Measurements from ENCODE around the gene ALPG.
"Not testable (repeated sequence)": the region's sequence is repeated elsewhere in the genome, so short reads cannot be mapped to it uniquely, and the experiment has no call there.

ALPG gene

DNA sequence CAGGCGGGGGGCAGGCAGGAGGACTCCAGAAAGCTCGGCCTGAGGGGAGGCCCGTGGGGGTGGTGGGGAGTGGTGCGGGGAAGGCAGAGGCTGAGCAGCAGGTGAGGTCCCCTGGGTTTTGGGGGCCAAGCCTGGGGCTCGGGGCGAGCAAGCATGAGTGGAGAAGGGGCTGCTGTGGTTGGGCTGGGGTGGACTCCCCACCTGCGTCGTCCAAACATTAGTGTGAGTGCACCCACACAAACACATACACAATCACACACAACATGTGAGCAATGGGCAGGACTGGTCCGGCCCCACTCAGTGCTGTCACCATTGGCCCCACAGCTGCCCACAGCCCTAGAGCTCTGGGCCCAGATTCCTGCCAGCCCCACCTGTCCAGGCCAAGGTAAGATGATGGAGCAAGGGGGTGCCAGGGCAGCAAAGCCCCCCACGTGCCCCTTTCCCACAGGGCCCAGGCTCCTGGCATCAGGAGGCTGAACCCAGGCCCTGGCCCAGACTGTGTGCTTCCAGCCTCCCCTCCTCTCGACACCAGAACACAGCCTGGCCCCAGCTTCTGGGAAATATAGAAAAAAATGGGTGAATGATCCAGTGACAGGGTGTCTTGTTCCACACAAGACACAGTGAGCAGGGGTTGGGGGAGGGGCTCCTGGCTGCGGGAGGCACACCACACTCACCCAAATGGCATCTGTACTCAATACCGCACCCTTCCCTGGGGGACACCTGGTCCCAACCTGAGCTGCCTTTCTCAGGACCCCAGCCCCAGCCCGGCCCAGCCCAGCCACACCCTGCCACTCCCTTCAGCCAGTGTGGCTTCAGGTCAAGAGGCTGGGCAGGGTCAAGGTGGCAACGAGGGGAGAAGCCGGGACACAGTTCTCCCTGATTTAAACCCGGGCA is 28.6 kb upstream of the ALPG start:
- DNase-seq: no peak

- not testable (repeated sequence) for DNase-seq
These were observed 27.9 kb upstream of the ALPG start, which contains the start of gene ALPP for GRCh38 chr2:232378735-232379151. ALPP (plus strand) TSS chr2:232378751; CDS start chr2:232378803, 52 bp downstream.

DNA sequence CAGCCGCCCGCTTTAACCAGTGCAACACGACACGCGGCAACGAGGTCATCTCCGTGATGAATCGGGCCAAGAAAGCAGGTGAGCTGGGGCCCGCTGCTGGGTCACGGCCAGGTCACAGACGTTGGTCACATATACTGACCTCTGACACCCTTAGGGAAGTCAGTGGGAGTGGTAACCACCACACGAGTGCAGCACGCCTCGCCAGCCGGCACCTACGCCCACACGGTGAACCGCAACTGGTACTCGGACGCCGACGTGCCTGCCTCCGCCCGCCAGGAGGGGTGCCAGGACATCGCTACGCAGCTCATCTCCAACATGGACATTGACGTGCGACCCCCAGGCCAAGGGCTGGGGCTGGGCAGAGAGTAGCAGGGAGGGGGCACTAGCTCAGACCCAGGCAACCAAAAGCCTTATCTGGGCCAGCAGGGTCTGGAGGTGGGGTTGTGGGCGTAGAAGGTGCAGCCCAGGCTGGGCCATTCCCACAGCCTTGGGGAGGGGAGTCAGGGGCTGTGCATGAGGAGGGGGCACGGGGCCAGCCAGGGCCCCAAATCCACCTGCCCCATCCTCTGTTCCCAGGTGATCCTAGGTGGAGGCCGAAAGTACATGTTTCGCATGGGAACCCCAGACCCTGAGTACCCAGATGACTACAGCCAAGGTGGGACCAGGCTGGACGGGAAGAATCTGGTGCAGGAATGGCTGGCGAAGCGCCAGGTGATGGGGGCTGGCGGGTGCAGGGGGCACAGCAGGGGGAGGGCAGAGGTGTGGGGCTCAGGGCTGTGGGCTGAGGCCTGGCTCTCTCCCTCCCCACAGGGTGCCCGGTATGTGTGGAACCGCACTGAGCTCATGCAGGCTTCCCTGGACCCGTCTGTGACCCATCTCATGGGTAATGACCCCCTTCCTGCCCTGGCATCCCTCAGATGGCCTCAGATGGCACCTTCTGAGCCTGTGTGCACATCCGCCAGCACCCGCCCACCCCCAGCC is 26.7 kb upstream of the ALPG start:
- DNase-seq: not testable (repeated sequence)

DNA sequence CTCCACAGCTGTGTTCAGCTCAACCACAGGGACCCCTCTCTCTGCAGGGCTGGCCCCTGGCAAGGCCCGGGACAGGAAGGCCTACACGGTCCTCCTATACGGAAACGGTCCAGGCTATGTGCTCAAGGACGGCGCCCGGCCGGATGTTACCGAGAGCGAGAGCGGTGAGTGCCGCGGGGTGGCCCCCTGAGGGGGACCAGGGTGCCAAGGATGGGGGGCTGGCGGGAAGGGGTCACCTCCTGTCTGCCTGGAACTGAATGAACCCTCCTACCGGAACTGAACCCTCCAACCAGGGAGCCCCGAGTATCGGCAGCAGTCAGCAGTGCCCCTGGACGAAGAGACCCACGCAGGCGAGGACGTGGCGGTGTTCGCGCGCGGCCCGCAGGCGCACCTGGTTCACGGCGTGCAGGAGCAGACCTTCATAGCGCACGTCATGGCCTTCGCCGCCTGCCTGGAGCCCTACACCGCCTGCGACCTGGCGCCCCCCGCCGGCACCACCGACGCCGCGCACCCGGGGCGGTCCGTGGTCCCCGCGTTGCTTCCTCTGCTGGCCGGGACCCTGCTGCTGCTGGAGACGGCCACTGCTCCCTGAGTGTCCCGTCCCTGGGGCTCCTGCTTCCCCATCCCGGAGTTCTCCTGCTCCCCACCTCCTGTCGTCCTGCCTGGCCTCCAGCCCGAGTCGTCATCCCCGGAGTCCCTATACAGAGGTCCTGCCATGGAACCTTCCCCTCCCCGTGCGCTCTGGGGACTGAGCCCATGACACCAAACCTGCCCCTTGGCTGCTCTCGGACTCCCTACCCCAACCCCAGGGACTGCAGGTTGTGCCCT is 25.2 kb upstream of the ALPG start:
- not testable (repeated sequence) for DNase-seq

GRCh38 chr2:232382331-232383225 is 24.1 kb upstream of the ALPG start:
- DNase-seq: no peak

DNA sequence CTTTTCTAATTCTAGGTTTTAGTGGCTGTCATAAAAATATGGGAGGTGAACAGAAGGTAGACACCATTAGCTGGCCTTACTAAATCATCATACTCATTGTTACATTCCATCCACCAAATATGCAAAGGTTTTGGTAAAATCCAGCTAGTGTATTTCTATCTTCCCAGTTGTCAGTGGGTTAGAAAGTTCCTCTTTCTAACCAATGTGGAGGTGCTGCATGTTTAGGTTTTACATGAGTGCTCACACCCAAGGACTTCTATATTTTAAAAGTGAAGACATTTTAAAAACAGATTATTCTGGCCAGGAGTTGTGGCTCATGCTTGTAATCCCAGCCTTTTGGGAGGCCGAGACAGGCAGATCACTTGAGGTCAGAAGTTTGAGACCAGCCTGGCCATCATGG is 22.2 kb upstream of the ALPG start:
- DNase-seq: no peak

DNA sequence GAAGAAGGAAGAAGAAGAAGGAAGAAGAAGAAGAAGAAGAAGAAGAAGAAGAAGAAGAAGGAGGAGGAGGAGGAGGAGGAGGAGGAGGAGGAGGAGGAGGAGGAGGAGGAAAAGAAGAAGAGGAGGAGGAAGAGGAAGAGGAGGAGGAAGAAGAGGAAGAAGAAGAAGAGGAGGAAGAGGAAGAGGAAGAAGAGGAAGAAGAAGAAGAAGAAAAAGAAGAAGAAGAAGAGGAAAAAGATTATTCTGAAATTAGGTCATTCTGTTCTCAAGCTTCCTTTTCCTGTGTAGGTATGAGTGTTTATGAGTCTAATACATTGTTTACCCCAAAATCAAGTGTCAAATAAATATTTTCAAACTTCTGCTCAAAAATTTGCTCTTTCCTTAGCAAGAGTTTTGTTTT is 21.6 kb upstream of the ALPG start:
- not testable (repeated sequence) for DNase-seq

GRCh38 chr2:232385660-232386489 is 20.8 kb upstream of the ALPG start:
- DNase-seq: no peak

GRCh38 chr2:232386490-232386739 is 20.2 kb upstream of the ALPG start:
- DNase-seq: no peak

DNA sequence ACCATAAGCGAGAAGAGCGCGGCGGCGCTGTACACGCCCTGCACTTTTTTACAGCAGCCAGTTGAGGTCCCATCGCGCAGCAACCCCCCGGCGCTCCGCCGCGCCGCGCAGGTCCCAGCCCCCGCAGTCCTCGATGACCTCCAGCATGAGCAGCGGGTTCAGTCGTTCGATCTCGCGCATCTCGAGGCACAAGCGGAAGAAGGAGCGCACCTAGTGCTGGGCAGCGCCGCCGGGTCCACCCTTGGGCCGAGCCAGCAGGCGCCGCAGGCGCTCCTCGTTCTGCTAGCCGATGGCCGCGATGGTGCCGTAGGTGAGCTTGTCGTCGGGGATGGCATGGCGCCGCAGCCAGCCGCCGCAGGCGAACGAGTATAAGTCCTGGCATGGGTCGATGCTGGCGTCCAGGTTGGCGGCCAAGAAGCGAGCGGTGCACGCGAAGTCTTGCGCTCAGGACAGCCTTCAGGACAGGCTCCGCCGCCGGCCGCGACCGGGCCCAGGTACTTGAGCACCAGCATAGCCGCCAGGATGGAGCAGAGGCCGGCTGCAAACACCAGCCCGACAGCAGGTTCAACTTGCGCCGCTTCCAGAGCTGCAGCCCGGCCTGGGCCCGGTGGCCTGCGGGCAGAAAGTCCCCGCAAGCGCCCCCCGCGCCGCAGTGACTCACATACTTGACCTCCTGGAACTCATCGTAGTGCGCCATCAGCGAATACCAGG is 19.7 kb upstream of the ALPG start:
- no peak for DNase-seq

DNA sequence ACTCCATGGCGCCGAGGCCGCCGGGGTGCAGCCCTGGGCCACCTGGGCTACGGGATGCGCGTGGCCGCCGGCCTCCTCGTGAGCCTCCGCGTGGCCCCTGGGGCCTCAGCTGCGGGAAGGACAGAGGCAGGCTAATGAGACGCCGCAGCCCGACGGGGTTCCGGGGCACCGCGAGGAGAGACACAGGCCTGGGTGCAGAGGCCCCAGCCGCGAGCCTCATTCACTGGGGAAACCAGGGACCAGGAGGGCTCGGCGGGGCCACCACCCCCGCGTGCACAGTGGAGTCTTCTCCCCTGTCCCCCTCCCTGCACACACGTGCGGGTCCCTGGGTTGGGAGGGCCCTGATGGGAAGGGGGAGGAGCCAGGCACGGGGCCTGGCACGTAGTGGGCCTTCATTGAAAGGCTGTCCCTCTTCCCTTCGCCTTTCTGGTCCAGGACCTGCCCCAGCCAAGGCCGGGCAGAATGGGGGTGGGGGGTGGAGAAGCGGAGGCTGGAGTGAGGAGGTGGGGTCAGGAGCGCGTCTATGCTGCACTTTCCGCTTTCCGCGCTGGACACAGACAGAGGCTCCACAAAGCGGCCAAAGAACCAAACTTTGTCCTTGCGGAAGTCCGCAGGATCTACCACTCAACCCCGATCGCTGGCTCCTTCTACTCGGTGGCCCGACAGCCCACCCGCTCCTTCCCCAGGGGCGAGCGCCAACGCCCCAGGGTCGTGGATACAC is 19.0 kb upstream of the ALPG start:
- no peak for DNase-seq

DNA sequence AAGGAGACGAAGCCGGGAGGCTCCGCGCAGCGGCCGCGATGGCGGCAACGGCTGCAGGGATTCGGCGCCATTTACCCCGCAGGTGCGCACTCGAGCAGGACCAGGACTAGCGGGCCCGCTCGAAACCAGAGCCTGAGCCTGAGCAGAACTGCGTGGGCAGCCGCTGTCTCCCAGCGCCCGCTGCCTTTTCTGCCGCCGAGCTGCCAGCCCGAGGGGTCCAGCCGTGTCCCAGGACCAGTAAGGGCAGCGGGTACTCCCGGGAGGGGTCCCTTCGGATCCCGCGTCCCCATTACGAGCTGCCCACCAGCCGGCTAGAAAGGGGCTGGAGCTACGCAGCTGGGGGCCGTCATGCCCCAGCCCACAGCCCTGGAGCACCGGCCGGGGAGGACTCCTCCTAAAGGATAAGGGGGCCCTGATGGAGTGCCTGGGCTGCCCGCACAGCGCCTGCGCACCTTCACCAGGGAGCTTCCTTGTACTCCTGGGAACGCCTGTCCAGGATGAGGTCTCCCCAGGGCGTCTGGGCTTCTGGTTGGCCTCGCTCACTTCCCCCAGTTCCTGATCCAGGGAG is 18.2 kb upstream of the ALPG start:
- no peak for DNase-seq

GRCh38 chr2:232389327-232389726 is 17.3 kb upstream of the ALPG start:
- no peak for DNase-seq

DNA sequence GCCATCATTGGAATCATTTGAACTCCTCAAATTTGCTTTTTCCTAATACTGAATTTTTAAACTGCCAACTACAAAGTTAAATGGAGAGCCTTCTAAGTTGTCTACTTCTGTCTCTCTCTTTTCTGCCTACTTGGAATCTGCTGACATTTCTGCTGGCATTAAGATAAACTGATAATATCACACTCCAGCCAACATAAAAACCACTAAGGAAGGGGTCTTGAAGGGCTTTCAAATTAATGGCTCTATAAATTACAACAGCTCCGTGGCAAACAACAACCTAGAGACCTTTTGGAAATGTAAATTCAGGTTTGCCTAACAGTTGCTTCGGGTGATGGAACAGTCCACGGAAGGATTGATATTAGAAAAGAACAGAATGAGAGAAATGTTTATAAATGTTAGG is 16.0 kb upstream of the ALPG start:
- no peak for DNase-seq

- DNase-seq: no peak
These were observed 13.1 kb upstream of the ALPG start for GRCh38 chr2:232393556-232393955.

DNA sequence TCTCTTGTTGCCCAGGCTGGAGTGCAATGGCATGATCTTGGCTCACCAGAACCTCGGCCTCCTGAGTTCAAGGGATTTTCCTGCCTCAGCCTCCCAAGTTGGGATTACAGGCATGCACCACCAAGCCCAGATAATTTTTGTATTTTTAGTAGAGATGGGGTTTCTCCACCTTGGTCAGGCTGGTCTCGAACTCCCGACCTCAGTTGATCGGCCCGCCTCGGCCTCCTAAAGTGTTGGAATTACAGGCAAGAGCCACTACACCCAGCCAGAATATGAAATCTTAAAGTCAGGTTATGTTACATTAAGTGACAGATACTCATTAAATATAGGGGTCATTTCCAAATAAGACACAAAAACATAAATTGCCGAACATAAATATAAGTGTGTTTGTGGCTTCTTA is 12.2 kb upstream of the ALPG start:
- not testable (repeated sequence) for DNase-seq

GRCh38 chr2:232395586-232395985 is 11.1 kb upstream of the ALPG start:
- no peak for DNase-seq

DNA sequence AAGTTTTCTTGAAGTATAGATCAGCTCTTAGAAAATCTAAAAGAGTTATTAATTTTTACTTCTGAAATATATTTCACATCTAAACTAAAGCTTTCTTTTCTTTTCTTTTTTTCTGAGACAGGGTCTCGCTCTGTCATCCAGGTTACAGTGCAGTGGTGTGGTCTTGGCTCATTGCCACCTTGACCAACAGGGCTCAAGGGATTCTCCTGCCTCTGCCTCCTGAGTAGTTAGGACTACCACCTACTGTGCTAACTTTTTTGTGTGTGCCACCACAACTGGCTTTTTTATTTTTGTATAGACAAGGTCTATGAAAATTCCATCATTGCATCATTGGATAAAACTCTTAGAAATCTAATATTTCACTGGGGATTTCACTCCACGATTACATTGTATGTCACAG is 10.0 kb upstream of the ALPG start:
- DNase-seq: no peak

Measured in CD4-positive, alpha-beta T cell treated with Interleukin-4 for 4 hours (primary cell).